ENCODE measurements around the gene OR2T1.
"Not testable (repeated sequence)": the region's sequence is repeated elsewhere in the genome, so short reads cannot be mapped to it uniquely, and the experiment has no call there.

DNA sequence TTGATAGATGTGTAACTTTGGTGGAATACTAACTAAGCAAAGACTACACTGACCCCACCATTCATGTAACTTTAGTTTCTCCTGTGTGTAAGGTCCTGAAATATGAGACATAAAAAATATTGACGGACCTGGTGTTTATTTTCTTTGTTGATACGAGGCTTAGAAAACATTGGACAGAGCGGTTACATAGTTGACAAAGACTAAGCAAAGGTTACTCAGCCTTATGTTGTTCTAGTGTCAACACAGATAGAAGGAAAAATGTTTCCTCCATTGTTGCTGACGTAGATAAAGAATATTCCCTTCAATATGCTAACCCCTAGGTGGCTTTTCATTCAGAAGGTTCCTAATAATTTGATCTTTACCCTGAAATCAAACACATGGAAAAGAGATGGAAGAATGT lies 52.2 kb downstream of the OR2T1 start:
- not testable (repeated sequence) for TF ChIP-seq FOSL2 (IDR thresholded peaks at IDR 0.05); FOSL2 (CRISPR knock-in tag; IDR thresholded peaks at IDR 0.05); HOXB13 (CRISPR knock-in tag; IDR thresholded peaks at IDR 0.05; ENCODE audit: low read depth); POLR2A (IDR thresholded peaks at IDR 0.05; ENCODE audit: low read length); CTCF (IDR thresholded peaks at IDR 0.05); HES2 (IDR thresholded peaks at IDR 0.05); CBX8 (IDR thresholded peaks at IDR 0.05); PHF8 (IDR thresholded peaks at IDR 0.05; ENCODE audit: borderline replicate concordance, low read depth); EHMT2 (IDR thresholded peaks at IDR 0.05; ENCODE audit: low read depth); MAZ (IDR thresholded peaks at IDR 0.05; ENCODE audit: borderline replicate concordance, low read depth, low read length); ZFP36 (IDR thresholded peaks at IDR 0.05; ENCODE audit: borderline replicate concordance, partially characterized antibody); NPAS2 (CRISPR knock-in tag; IDR thresholded peaks at IDR 0.05; ENCODE audit: borderline replicate concordance)
- TF ChIP-seq, protein P1, sequence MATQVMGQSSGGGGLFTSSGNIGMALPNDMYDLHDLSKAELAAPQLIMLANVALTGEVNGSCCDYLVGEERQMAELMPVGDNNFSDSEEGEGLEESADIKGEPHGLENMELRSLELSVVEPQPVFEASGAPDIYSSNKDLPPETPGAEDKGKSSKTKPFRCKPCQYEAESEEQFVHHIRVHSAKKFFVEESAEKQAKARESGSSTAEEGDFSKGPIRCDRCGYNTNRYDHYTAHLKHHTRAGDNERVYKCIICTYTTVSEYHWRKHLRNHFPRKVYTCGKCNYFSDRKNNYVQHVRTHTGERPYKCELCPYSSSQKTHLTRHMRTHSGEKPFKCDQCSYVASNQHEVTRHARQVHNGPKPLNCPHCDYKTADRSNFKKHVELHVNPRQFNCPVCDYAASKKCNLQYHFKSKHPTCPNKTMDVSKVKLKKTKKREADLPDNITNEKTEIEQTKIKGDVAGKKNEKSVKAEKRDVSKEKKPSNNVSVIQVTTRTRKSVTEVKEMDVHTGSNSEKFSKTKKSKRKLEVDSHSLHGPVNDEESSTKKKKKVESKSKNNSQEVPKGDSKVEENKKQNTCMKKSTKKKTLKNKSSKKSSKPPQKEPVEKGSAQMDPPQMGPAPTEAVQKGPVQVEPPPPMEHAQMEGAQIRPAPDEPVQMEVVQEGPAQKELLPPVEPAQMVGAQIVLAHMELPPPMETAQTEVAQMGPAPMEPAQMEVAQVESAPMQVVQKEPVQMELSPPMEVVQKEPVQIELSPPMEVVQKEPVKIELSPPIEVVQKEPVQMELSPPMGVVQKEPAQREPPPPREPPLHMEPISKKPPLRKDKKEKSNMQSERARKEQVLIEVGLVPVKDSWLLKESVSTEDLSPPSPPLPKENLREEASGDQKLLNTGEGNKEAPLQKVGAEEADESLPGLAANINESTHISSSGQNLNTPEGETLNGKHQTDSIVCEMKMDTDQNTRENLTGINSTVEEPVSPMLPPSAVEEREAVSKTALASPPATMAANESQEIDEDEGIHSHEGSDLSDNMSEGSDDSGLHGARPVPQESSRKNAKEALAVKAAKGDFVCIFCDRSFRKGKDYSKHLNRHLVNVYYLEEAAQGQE (IDR thresholded peaks at IDR 0.05) = not testable (repeated sequence)
- TF ChIP-seq, protein P2, sequence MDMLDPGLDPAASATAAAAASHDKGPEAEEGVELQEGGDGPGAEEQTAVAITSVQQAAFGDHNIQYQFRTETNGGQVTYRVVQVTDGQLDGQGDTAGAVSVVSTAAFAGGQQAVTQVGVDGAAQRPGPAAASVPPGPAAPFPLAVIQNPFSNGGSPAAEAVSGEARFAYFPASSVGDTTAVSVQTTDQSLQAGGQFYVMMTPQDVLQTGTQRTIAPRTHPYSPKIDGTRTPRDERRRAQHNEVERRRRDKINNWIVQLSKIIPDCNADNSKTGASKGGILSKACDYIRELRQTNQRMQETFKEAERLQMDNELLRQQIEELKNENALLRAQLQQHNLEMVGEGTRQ (IDR thresholded peaks at IDR 0.05) = not testable (repeated sequence)
- TF ChIP-seq, protein P3, sequence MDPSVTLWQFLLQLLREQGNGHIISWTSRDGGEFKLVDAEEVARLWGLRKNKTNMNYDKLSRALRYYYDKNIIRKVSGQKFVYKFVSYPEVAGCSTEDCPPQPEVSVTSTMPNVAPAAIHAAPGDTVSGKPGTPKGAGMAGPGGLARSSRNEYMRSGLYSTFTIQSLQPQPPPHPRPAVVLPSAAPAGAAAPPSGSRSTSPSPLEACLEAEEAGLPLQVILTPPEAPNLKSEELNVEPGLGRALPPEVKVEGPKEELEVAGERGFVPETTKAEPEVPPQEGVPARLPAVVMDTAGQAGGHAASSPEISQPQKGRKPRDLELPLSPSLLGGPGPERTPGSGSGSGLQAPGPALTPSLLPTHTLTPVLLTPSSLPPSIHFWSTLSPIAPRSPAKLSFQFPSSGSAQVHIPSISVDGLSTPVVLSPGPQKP (IDR thresholded peaks at IDR 0.05; ENCODE audit: low read depth, low read length) = not testable (repeated sequence)

Data from A549 (cell line).